CD4-positive, alpha-beta memory T cell (primary cell): ENCODE measurements around the gene GKN2. TPM values are rescaled to one million over a fixed set of nuclear protein-coding genes. Genes with fewer than 3 reads are reported as not detected.

Source experiments
- CTCF ChIA-PET: fragments of 350-600 bp; sonication (Branson Sonifier 250); formaldehyde crosslinking; loops from one replicate; lab custom pipeline; 2021; ENCODE audit warnings: inconsistent platforms; ENCODE audit not compliant: partially characterized antibody; lab: Charles Lee
- POLR2A ChIA-PET: fragments of 350-600 bp; sonication (Branson Sonifier 250); formaldehyde crosslinking; loops from one replicate; lab custom pipeline; 2021; ENCODE audit not compliant: partially characterized antibody; lab: Charles Lee
- DNase-seq, 5 donors: peaks; one replicate each; pipeline versions ENCODE4 v3.0.0 to v3.0.0-alpha.2; 2020 to 2022; ENCODE audit warnings: mixed read lengths in 1 of 5
- H3K27ac ChIP-seq: one replicate; pipeline ENCODE4 v1.7.0; 2013; ENCODE audit warnings: low read depth, low read length
- H3K27me3 ChIP-seq: 2 replicates; pipeline ENCODE4 v1.7.0; 2013; ENCODE audit warnings: mild to moderate bottlenecking, low read length, moderate library complexity; ENCODE audit not compliant: insufficient read depth
- H3K36me3 ChIP-seq: 2 replicates; pipeline ENCODE4 v1.7.0; 2013; ENCODE audit warnings: mild to moderate bottlenecking, low read length, moderate library complexity; ENCODE audit not compliant: insufficient read depth
- H3K4me1 ChIP-seq: 2 replicates; pipeline ENCODE4 v1.7.0; 2013; ENCODE audit warnings: mild to moderate bottlenecking, low read length, moderate library complexity; ENCODE audit not compliant: insufficient read depth
- H3K4me3 ChIP-seq, 2 donors: one replicate each; pipeline ENCODE4 v1.7.0; 2013; ENCODE audit warnings: low read length in 2 of 2, mild to moderate bottlenecking in 1 of 2
- H3K9me3 ChIP-seq, 2 donors: one replicate each; pipeline ENCODE4 v1.7.0; 2013; ENCODE audit warnings: low read length in 2 of 2, control low read depth in 1 of 2; ENCODE audit not compliant: control insufficient read depth in 1 of 2
- H3K27ac Mint-ChIP-seq, 7 donors: one replicate each; pipeline ENCODE4 v1.8.0; 2020 to 2021; ENCODE audit warnings: mixed read lengths in 7 of 7, mild to moderate bottlenecking in 6 of 7, inconsistent platforms in 3 of 7, moderate library complexity in 3 of 7
- H3K27me3 Mint-ChIP-seq, 2 donors: one replicate each; pipeline ENCODE4 v1.8.0; 2020 to 2021; ENCODE audit warnings: mixed read lengths in 2 of 2
- H3K36me3 Mint-ChIP-seq, 2 donors: one replicate each; pipeline ENCODE4 v1.8.0; 2020 to 2021; ENCODE audit warnings: mixed read lengths in 2 of 2, inconsistent platforms in 1 of 2, mild to moderate bottlenecking in 1 of 2
- H3K4me1 Mint-ChIP-seq, 4 donors: one replicate each; pipeline ENCODE4 v1.8.0; 2020 to 2021; ENCODE audit warnings: mixed read lengths in 4 of 4, mild to moderate bottlenecking in 1 of 4
- H3K4me3 Mint-ChIP-seq, 8 donors: one replicate each; pipeline ENCODE4 v1.8.0; 2020 to 2021; ENCODE audit warnings: mixed read lengths in 8 of 8, mild to moderate bottlenecking in 7 of 8, moderate library complexity in 6 of 8, inconsistent platforms in 3 of 8
- H3K9me3 Mint-ChIP-seq, 8 donors: one replicate each; pipeline ENCODE4 v1.8.0; 2020 to 2021; ENCODE audit warnings: mixed read lengths in 8 of 8, mild to moderate bottlenecking in 5 of 8, inconsistent platforms in 3 of 8, moderate library complexity in 1 of 8
- intact Hi-C: fragments of 100-400 bp; cut with micrococcal nuclease; formaldehyde crosslinking; loops from one replicate; pipeline ENCODE4 v1.15.1; 2023
- polyA plus RNA-seq, 2 donors: library from polyadenylated mRNA; unstranded; fragments of 300-500 nt; fragmentation: Illumina TruSeq; gene quantifications; one replicate each; pipeline ENCODE4 v1.2.3, GENCODE V29; 2021
- total RNA-seq, 2 experiments: library from RNA; stranded (reverse); gene quantifications; one replicate each; pipeline ENCODE4 v1.2.3, GENCODE V29; 2021

Gene GKN2
- total and polyA plus RNA-seq, 4 experiments from 2014 or later: not detected

GRCh38 chr2:68936889-68937288, 15.8 kb downstream of the GKN2 start:
- CTCF ChIA-PET: interaction anchor here (1.1 to 6.5 kb wide), 3 partner anchors 7 to 343 kb away, joined by 3 to 32 read pairs (median 3); no protein-coding TSS in a partner anchor
- intact Hi-C loops: no loop called here
- H3K36me3 Mint-ChIP-seq: no peaks in the 10 kb centered on the region
- Histone ChIP-seq H3K27ac (no peak overlapping the region), H3K9me3 (no peaks in the 10 kb centered on the region), H3K27me3 (no peaks in the 10 kb centered on the region), H3K4me3 (no peak overlapping the region), H3K36me3 (no peaks in the 10 kb centered on the region), H3K4me1 (no peaks in the 10 kb centered on the region)
- H3K4me1 Mint-ChIP-seq: no peaks in the 10 kb centered on the region
- no peak overlapping the region for H3K4me3 Mint-ChIP-seq
- no peak for DNase-seq
- H3K27me3 Mint-ChIP-seq: peaks cover 5 to 12% of the 10 kb centered on the region in 2 donors
- POLR2A ChIA-PET: no interaction called here
- H3K9me3 Mint-ChIP-seq: peaks cover 0 to 4% (median 0%) of the 10 kb centered on the region in 8 donors
- no peak overlapping the region for H3K27ac Mint-ChIP-seq

GRCh38 chr2:68936427-68936826, 16.3 kb downstream of the GKN2 start:
- Mint-ChIP-seq H3K9me3 (peaks cover 0 to 4% (median 0%) of the 10 kb centered on the region in 8 donors), H3K27me3 (peaks cover 7 to 9% of the 10 kb centered on the region in 2 donors), H3K27ac (no peak overlapping the region), H3K4me1 (no peaks in the 10 kb centered on the region), H3K4me3 (no peak overlapping the region), H3K36me3 (no peaks in the 10 kb centered on the region)
- H3K4me1 ChIP-seq: no peaks in the 10 kb centered on the region
- POLR2A ChIA-PET: no interaction called here
- CTCF ChIA-PET: interaction anchor here (1.1 to 6.5 kb wide), 3 partner anchors 7 to 342 kb away, joined by 3 to 32 read pairs (median 3); no protein-coding TSS in a partner anchor
- H3K4me3 ChIP-seq: no peak overlapping the region
- intact Hi-C loops: no loop called here
- no peaks in the 10 kb centered on the region for H3K27me3 ChIP-seq
- H3K27ac ChIP-seq: no peak overlapping the region
- H3K36me3 ChIP-seq: no peaks in the 10 kb centered on the region
- DNase-seq: no peak
- no peaks in the 10 kb centered on the region for H3K9me3 ChIP-seq

GRCh38 chr2:68935471-68935870, 17.2 kb downstream of the GKN2 start:
- CTCF ChIA-PET: interaction anchor here (1.1 to 6.5 kb wide), 3 partner anchors 8 to 26 kb away, joined by 3 to 32 read pairs (median 6); no protein-coding TSS in a partner anchor
- no peak overlapping the region for H3K4me3 Mint-ChIP-seq

GRCh38 chr2:68934021-68934420, 18.7 kb downstream of the GKN2 start:
- H3K27ac ChIP-seq: no peak overlapping the region
- ChIA-PET CTCF (interaction anchor here (1.4 to 6.5 kb wide), 3 partner anchors 8 to 225 kb away, joined by 4 to 32 read pairs (median 6); no protein-coding TSS in a partner anchor), POLR2A (no interaction called here)
- no peaks in the 10 kb centered on the region for H3K36me3 ChIP-seq
- Mint-ChIP-seq H3K4me3 (no peak overlapping the region), H3K27me3 (peaks cover 6 to 10% of the 10 kb centered on the region in 2 donors), H3K4me1 (no peaks in the 10 kb centered on the region), H3K36me3 (no peaks in the 10 kb centered on the region), H3K9me3 (peaks cover 0 to 3% (median 0%) of the 10 kb centered on the region in 8 donors), H3K27ac (no peak overlapping the region)
- H3K9me3 ChIP-seq: no peaks in the 10 kb centered on the region
- no peaks in the 10 kb centered on the region for H3K27me3 ChIP-seq
- no peaks in the 10 kb centered on the region for H3K4me1 ChIP-seq
- no peak overlapping the region for H3K4me3 ChIP-seq
- intact Hi-C loops: no loop called here
- DNase-seq: no peak

More at GRCh38 chr2:68935471-68935870, 17.2 kb downstream of the GKN2 start:
- Histone ChIP-seq H3K27me3 (no peaks in the 10 kb centered on the region), H3K4me1 (no peaks in the 10 kb centered on the region), H3K9me3 (no peaks in the 10 kb centered on the region), H3K36me3 (no peaks in the 10 kb centered on the region), H3K4me3 (no peak overlapping the region), H3K27ac (no peak overlapping the region)
- H3K36me3 Mint-ChIP-seq: no peaks in the 10 kb centered on the region
- POLR2A ChIA-PET: no interaction called here
- H3K9me3 Mint-ChIP-seq: peaks cover 0 to 4% (median 0%) of the 10 kb centered on the region in 8 donors
- H3K4me1 Mint-ChIP-seq: no peaks in the 10 kb centered on the region
- DNase-seq: no peak
- H3K27me3 Mint-ChIP-seq: peaks cover 3 to 7% of the 10 kb centered on the region in 2 donors
- intact Hi-C loops: no loop called here
- peak overlapping the region in 1 of 7 donors; percentile 22 for H3K27ac Mint-ChIP-seq

- ChIA-PET CTCF (interaction anchor here (1.3 to 6.5 kb wide), 2 partner anchors 11 to 223 kb away, joined by 4 to 32 read pairs; no protein-coding TSS in a partner anchor), POLR2A (no interaction called here)
- Mint-ChIP-seq H3K9me3 (peaks cover 0 to 3% (median 0%) of the 10 kb centered on the region in 8 donors), H3K4me1 (no peaks in the 10 kb centered on the region), H3K4me3 (no peak overlapping the region), H3K27ac (no peak overlapping the region), H3K27me3 (peaks cover 8 to 10% of the 10 kb centered on the region in 2 donors), H3K36me3 (no peaks in the 10 kb centered on the region)
- Histone ChIP-seq H3K9me3 (no peaks in the 10 kb centered on the region), H3K4me3 (no peak overlapping the region), H3K27me3 (no peaks in the 10 kb centered on the region), H3K4me1 (no peaks in the 10 kb centered on the region), H3K36me3 (no peaks in the 10 kb centered on the region), H3K27ac (no peak overlapping the region)
- intact Hi-C loops: no loop called here
- no peak for DNase-seq
Measured at GRCh38 chr2:68932402-68932801, 20.3 kb downstream of the GKN2 start.

- Histone ChIP-seq H3K27ac (no peak overlapping the region), H3K36me3 (no peaks in the 10 kb centered on the region), H3K4me1 (no peaks in the 10 kb centered on the region), H3K27me3 (no peaks in the 10 kb centered on the region), H3K4me3 (no peak overlapping the region), H3K9me3 (no peaks in the 10 kb centered on the region)
- ChIA-PET CTCF (interaction anchor here (1.3 to 6.5 kb wide), 2 partner anchors 12 to 223 kb away, joined by 4 to 32 read pairs; no protein-coding TSS in a partner anchor), POLR2A (no interaction called here)
- Mint-ChIP-seq H3K27me3 (peaks cover 8 to 10% of the 10 kb centered on the region in 2 donors), H3K4me3 (no peak overlapping the region), H3K9me3 (peaks cover 0 to 3% (median 0%) of the 10 kb centered on the region in 8 donors), H3K36me3 (no peaks in the 10 kb centered on the region), H3K27ac (no peak overlapping the region), H3K4me1 (no peaks in the 10 kb centered on the region)
- no peak for DNase-seq
- intact Hi-C loops: no loop called here
Measured at GRCh38 chr2:68931799-68932198, 20.9 kb downstream of the GKN2 start.

GRCh38 chr2:68931149-68931711, 21.5 kb downstream of the GKN2 start:
- ChIA-PET CTCF (interaction anchor here (1.3 to 6.5 kb wide), 2 partner anchors 12 to 222 kb away, joined by 4 to 32 read pairs; no protein-coding TSS in a partner anchor), POLR2A (no interaction called here)

More at GRCh38 chr2:68931149-68931711, 21.5 kb downstream of the GKN2 start:
- H3K4me1 Mint-ChIP-seq: no peaks in the 10 kb centered on the region
- H3K27me3 ChIP-seq: no peaks in the 10 kb centered on the region
- no peak for DNase-seq
- H3K36me3 ChIP-seq: no peaks in the 10 kb centered on the region
- no peak overlapping the region for H3K27ac Mint-ChIP-seq
- no peak overlapping the region for H3K4me3 Mint-ChIP-seq
- peaks cover 8 to 10% of the 10 kb centered on the region in 2 donors for H3K27me3 Mint-ChIP-seq
- H3K4me3 ChIP-seq: no peak overlapping the region
- no peaks in the 10 kb centered on the region for H3K36me3 Mint-ChIP-seq
- H3K9me3 ChIP-seq: no peaks in the 10 kb centered on the region
- no peak overlapping the region for H3K27ac ChIP-seq
- H3K9me3 Mint-ChIP-seq: peaks cover 0 to 3% (median 0%) of the 10 kb centered on the region in 8 donors
- no peaks in the 10 kb centered on the region for H3K4me1 ChIP-seq
- intact Hi-C loops: no loop called here
